Panc1 (cell line): ENCODE results near the gene SKIC8. TPM values are rescaled to one million over a fixed set of nuclear protein-coding genes. Genes with fewer than 3 reads are reported as not detected.

Experiments
- ATAC-seq: fragments of 200-7000 bp; cut with Tn5 transposase; 2 replicates; pipeline ENCODE4 v1.9.1; 2020; ENCODE audit warnings: mild to moderate bottlenecking, moderate library complexity
- BruUV-seq: library from RNA; stranded (reverse); fragments of 400-500 nt; replicated peaks from 2 replicates; lab custom pipeline; 2021; lab: Mats Ljungman, UMichigan
- CTCF ChIA-PET: fragments of 300-600 bp; sonication (Branson Sonifier 250); formaldehyde crosslinking; loops from one replicate; lab custom pipeline; 2022; ENCODE audit warnings: antibody characterized with exemption; lab: Charles Lee
- POLR2A ChIA-PET: fragments of 300-600 bp; sonication (Branson Sonifier 250); formaldehyde crosslinking; loops from one replicate; lab custom pipeline; 2022; ENCODE audit warnings: antibody characterized with exemption; lab: Charles Lee
- DNase-seq: peaks from one replicate; pipeline ENCODE4 v3.0.0-alpha.2; 2010; ENCODE audit warnings: low read depth, low spot score
- H3K27ac ChIP-seq: 2 replicates; pipeline ENCODE4 v1.5.1; 2011; ENCODE audit warnings: mild to moderate bottlenecking, low read length, inconsistent platforms
- H3K27me3 ChIP-seq: fragments of 200-500 bp; sonication (Bioruptor generic); 2 replicates; pipeline ENCODE4 v1.6.0; 2014; ENCODE audit warnings: low read length, inconsistent platforms; ENCODE audit not compliant: control insufficient read depth, insufficient read depth
- H3K36me3 ChIP-seq: fragments of 200-500 bp; sonication (Bioruptor generic); 2 replicates; pipeline ENCODE4 v1.5.1; 2014; ENCODE audit warnings: inconsistent platforms, mild to moderate bottlenecking, low read length, moderate library complexity; ENCODE audit not compliant: control insufficient read depth, insufficient read depth
- H3K4me1 ChIP-seq: 2 replicates; pipeline ENCODE4 v1.5.1; 2011; ENCODE audit warnings: inconsistent platforms, mild to moderate bottlenecking, low read length, moderate library complexity; ENCODE audit not compliant: control insufficient read depth, insufficient read depth
- H3K4me3 ChIP-seq, 2 experiments: 2 replicates each; pipeline ENCODE4 v1.5.1; 2011 to 2012; ENCODE audit warnings: low read depth in 2 of 2, low read length in 2 of 2, mild to moderate bottlenecking in 2 of 2, inconsistent platforms in 1 of 2, moderate library complexity in 1 of 2
- H3K9me3 ChIP-seq: fragments of 200-500 bp; sonication (Bioruptor generic); 2 replicates; pipeline ENCODE4 v1.5.1; 2014; ENCODE audit warnings: low read depth, mild to moderate bottlenecking, inconsistent platforms, low read length, moderate library complexity; ENCODE audit not compliant: control insufficient read depth, insufficient read depth
- CTCF ChIP-seq: fragments of 450-650 bp; IDR thresholded peaks from 2 replicates; pipeline ENCODE4 v1.5.1; 2017; ENCODE audit warnings: mild to moderate bottlenecking
- POLR2AphosphoS5 ChIP-seq: IDR thresholded peaks from 2 replicates; pipeline ENCODE4 v1.6.1; 2012; ENCODE audit warnings: mild to moderate bottlenecking, low read depth, low read length, moderate library complexity
- REST ChIP-seq, 2 experiments: IDR thresholded peaks; 2 replicates each; pipeline ENCODE4 v1.6.1; 2011 to 2012; ENCODE audit warnings: low read depth in 2 of 2, control low read depth in 1 of 2, low read length in 1 of 2, mild to moderate bottlenecking in 1 of 2, moderate library complexity in 1 of 2; ENCODE audit not compliant: insufficient read depth in 1 of 2
- SIN3A ChIP-seq: IDR thresholded peaks from 2 replicates; pipeline ENCODE4 v1.6.1; 2012; ENCODE audit warnings: low read depth, mild to moderate bottlenecking, low read length, moderate library complexity, borderline replicate concordance; ENCODE audit not compliant: insufficient read depth
- TCF7L2 ChIP-seq: IDR thresholded peaks from 2 replicates; pipeline ENCODE4 v1.6.1; 2011; ENCODE audit warnings: mild to moderate bottlenecking, low read depth, low read length, inconsistent platforms
- in situ Hi-C: cut with HindIII; loops from 2 replicates; pipeline ENCODE4 v1.10.0; 2016; ENCODE audit warnings: low sequenced_read_pairs, low pct_unique_long_range_greater_than_20kb
- intact Hi-C: fragments of 100-400 bp; cut with micrococcal nuclease; formaldehyde crosslinking; loops from one replicate; pipeline ENCODE4 v1.10.0; 2022; ENCODE audit not compliant: unreplicated experiment
- total RNA-seq: library from RNA; stranded (reverse); gene quantifications from one replicate; pipeline ENCODE4 v1.2.1, GENCODE V29; 2021; ENCODE audit not compliant: unreplicated experiment

SKIC8 gene
- total RNA-seq, 1 experiment from 2014 or later = 66.3 TPM

- intact Hi-C loops (no loop called here), in situ Hi-C loops (no loop called here)
- TF ChIP-seq REST (IDR thresholded peaks at IDR 0.05; ENCODE audit: insufficient read depth in 1 of 2, low read depth in 2 of 2, low read length in 1 of 2) (no peak), CTCF (peak; percentile 68)
- ChIA-PET POLR2A (no interaction called here), CTCF (interaction anchor here (0.5 to 0.6 kb wide), 4 partner anchors 18 to 122 kb away, joined by 3 to 6 read pairs (median 3); no protein-coding TSS in a partner anchor)
- ATAC-seq = peak; percentile 75
- Histone ChIP-seq H3K27ac (peak overlapping the region; percentile 23; the same call in 1 of the 2 replicates), H3K4me1 (no peaks in the 10 kb centered on the region; the same call in 1 of the 2 replicates), H3K4me3 (no peak overlapping the region), H3K36me3 (no peaks in the 10 kb centered on the region), H3K27me3 (no peaks in the 10 kb centered on the region), H3K9me3 (no peaks in the 10 kb centered on the region)
- no TSS peak for BruUV-seq
- no peak for DNase-seq
Observed at GRCh38 chr15:78315686-78316282, 16.4 kb upstream of the SKIC8 start.

- H3K27ac ChIP-seq = no peak overlapping the region
- TF ChIP-seq CTCF (no peak), SIN3A (no peak), POLR2AphosphoS5 (no peak), REST (IDR thresholded peaks at IDR 0.05; ENCODE audit: insufficient read depth in 1 of 2, low read depth in 2 of 2, low read length in 1 of 2) (no peak), TCF7L2 (no peak)
- BruUV-seq = no TSS peak
- CTCF ChIA-PET = no interaction called here
- POLR2A ChIA-PET = no interaction called here
- no peaks in the 10 kb centered on the region for H3K9me3 ChIP-seq
- intact Hi-C loops = no loop called here
- DNase-seq (no peak), ATAC-seq (no peak)
- no peaks in the 10 kb centered on the region for H3K36me3 ChIP-seq
- H3K4me3 ChIP-seq = no peak overlapping the region
- H3K27me3 ChIP-seq = no peaks in the 10 kb centered on the region
- H3K4me1 ChIP-seq = no peaks in the 10 kb centered on the region; the same call in 1 of the 2 replicates
- in situ Hi-C loops = no loop called here
Observed at GRCh38 chr15:78314181-78314581, 14.8 kb upstream of the SKIC8 start.
